GM12892 (cell line): Measurements from ENCODE around the gene ADCY4.

Experiments used
- POLR2A ChIP-seq: IDR thresholded peaks from 2 replicates; pipeline ENCODE4 v1.6.1; 2011; ENCODE audit warnings: low read depth, low read length, control low read depth
- POLR2AphosphoS5 ChIP-seq: IDR thresholded peaks from 2 replicates; pipeline ENCODE4 v1.6.1; 2011; ENCODE audit warnings: low read depth, low read length, control low read depth
- TAF1 ChIP-seq: IDR thresholded peaks from 2 replicates; pipeline ENCODE4 v1.6.1; 2011; ENCODE audit warnings: low read depth, mild to moderate bottlenecking, control low read depth, low read length, borderline replicate concordance

DNA sequence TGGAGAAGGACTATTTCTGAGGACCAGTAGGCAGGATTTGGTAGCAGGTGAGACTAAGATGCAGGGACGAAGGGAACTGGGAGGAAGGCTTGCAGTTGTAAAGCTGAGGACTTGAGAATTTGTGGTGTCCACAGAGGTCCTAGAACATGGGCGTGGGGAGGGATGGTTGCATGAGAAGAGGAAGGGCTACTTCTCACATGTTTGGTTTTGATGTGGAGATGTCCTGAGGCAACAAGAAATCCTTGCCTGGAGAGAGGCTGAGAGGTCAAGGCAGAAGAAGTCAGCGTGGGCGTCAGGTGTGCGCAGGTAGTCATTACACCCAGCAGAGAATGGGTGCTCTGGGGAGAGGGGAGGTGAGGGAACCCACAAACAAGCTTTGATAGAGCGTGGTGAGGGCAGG is 57.8 kb downstream of the ADCY4 start:
- TF ChIP-seq POLR2A (no peak), POLR2AphosphoS5 (no peak), TAF1 (no peak)
